ENCODE data around the gene SARM1. TPM values are rescaled to one million over a fixed set of nuclear protein-coding genes. Genes with fewer than 3 reads are reported as not detected.
A peak's percentile ranks its signal among the peaks of the same experiment; 100 is the strongest.

SARM1 gene
- total and polyA plus RNA-seq, 9 of the 15 experiments (the other 6 are each of a cell fraction or from before 2014, with no cell fraction given) = 0.04 to 0.55 (median 0.11) TPM; not detected in 2

GRCh38 chr17:28405632-28406472, 34.4 kb downstream of the SARM1 start, which contains the start of gene SLC46A1:
TSS of gene SLC46A1 (minus strand) at chr17:28406212. CDS start at chr17:28406114, 98 bp downstream.
- Histone ChIP-seq H3K36me3 (ENCODE audit: control insufficient read depth, insufficient read depth, low read length) (peaks cover 14% of the 10 kb centered on the region; the same call in 1 of the 3 replicates), H3K9me3 (replicated peaks; ENCODE audit: control insufficient read depth, insufficient read depth, low read depth, low read length) (no peaks in the 10 kb centered on the region), H3K9ac (ENCODE audit: insufficient read depth in 1 of 2, low read depth in 2 of 2, low read length in 2 of 2) (peak within 1 kb of the TSS; percentile 62 to 94; a peak in 3 of 4 replicates), H3K27me3 (ENCODE audit: control insufficient read depth in 2 of 2, insufficient read depth in 2 of 2, low read length in 2 of 2) (peaks cover 0 to 3% of the 10 kb centered on the region in 2 experiments; a peak in 1 of 5 replicates), H3K4me3 (peak within 1 kb of the TSS; percentile 66), H4K20me1 (replicated peaks; ENCODE audit: control insufficient read depth, insufficient read depth, low read length) (no peaks in the 10 kb centered on the region), H3K4me2 (ENCODE audit: insufficient read depth, low read length) (peak within 1 kb of the TSS; percentile 77), H3K9me1 (ENCODE audit: control insufficient read depth, insufficient read depth, low read length) (peaks cover 3% of the 10 kb centered on the region), H2AFZ (ENCODE audit: low read depth, low read length) (peak within 1 kb of the TSS; percentile 97), H3K4me1 (replicated peaks in 1 of 2; ENCODE audit: control insufficient read depth in 2 of 2, insufficient read depth in 2 of 2, low read length in 2 of 2) (peaks cover 8 to 21% of the 10 kb centered on the region in 2 experiments; a peak in 3 of 5 replicates), H3K27ac (ENCODE audit: extremely low read depth, low read depth, low read length) (peak within 1 kb of the TSS; percentile 49; the same call in 2 of the 3 replicates), H3K79me2 (ENCODE audit: control insufficient read depth, insufficient read depth, low read length) (peaks cover 2% of the 10 kb centered on the region; the same call in 1 of the 3 replicates)
- peak; percentile 74 to 92 (median 82) for DNase-seq (ENCODE audit: extremely low read depth in 1 of 4, low spot score in 3 of 4)
- in situ Hi-C loops (cut with MboI) = no loop called here
- intact Hi-C loops (cut with micrococcal nuclease) = no loop called here
- peak; percentile 93 for ATAC-seq
- peak; percentile 54 for FAIRE-seq
- ChIA-PET POLR2A (interaction anchor here (0.6 to 2.5 kb wide), 11 partner anchors 8 to 186 kb away, joined by 3 to 8 read pairs (median 4); partner anchors contain the start of gene PIGS), CTCF (ENCODE audit: low intra/inter-chr PET ratio) (no interaction called here)
- WGBS (ENCODE audit: insufficient coverage, low coverage, missing lambda C conversion rate) = 2% methylated on average over 36 of the region's 70 CpGs
- no TSS peak for BruUV-seq (replicated peaks)
- no peak for TF ChIP-seq SRSF3 (IDR thresholded peaks at IDR 0.05; ENCODE audit: insufficient read depth, low read length)
- TF ChIP-seq, protein P1, sequence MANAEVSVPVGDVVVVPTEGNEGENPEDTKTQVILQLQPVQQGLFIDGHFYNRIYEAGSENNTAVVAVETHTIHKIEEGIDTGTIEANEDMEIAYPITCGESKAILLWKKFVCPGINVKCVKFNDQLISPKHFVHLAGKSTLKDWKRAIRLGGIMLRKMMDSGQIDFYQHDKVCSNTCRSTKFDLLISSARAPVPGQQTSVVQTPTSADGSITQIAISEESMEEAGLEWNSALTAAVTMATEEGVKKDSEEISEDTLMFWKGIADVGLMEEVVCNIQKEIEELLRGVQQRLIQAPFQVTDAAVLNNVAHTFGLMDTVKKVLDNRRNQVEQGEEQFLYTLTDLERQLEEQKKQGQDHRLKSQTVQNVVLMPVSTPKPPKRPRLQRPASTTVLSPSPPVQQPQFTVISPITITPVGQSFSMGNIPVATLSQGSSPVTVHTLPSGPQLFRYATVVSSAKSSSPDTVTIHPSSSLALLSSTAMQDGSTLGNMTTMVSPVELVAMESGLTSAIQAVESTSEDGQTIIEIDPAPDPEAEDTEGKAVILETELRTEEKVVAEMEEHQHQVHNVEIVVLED (CRISPR knock-in tag; IDR thresholded peaks at IDR 0.05) = 0 out of 2 replicates have a peak, but pooled peaks have one; percentile 8
- no peak for TF ChIP-seq ZNF143 (CRISPR knock-in tag; IDR thresholded peaks at IDR 0.05)
- 0 out of 4 replicates have a peak, but pooled peaks of 1 of the 2 experiments have one; percentile 5 for TF ChIP-seq SRF (CRISPR knock-in tag; IDR thresholded peaks at IDR 0.05)
- TF ChIP-seq ZNF644 (tag; IDR thresholded peaks at IDR 0.05; ENCODE audit: low read depth) = no peak
- TF ChIP-seq, protein P2, sequence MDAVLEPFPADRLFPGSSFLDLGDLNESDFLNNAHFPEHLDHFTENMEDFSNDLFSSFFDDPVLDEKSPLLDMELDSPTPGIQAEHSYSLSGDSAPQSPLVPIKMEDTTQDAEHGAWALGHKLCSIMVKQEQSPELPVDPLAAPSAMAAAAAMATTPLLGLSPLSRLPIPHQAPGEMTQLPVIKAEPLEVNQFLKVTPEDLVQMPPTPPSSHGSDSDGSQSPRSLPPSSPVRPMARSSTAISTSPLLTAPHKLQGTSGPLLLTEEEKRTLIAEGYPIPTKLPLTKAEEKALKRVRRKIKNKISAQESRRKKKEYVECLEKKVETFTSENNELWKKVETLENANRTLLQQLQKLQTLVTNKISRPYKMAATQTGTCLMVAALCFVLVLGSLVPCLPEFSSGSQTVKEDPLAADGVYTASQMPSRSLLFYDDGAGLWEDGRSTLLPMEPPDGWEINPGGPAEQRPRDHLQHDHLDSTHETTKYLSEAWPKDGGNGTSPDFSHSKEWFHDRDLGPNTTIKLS (IDR thresholded peaks at IDR 0.05; ENCODE audit: borderline replicate concordance, low read depth) = peak; percentile 79
- peak in 1 of 3 experiments; percentile 5 for TF ChIP-seq YY1 (IDR thresholded peaks at IDR 0.05; ENCODE audit: borderline replicate concordance in 1 of 3, control insufficient read depth in 1 of 3, extremely low read depth in 1 of 3, insufficient read depth in 3 of 3, insufficient read length in 1 of 3, insufficient replicate concordance in 2 of 3, low read depth in 1 of 3, low read length in 2 of 3)
- TF ChIP-seq FOXA1 (IDR thresholded peaks at IDR 0.05; ENCODE audit: borderline replicate concordance) = no peak
- TF ChIP-seq ZNF445 (CRISPR knock-in tag; IDR thresholded peaks at IDR 0.05; ENCODE audit: low read depth) = no peak
- peak; percentile 53 for TF ChIP-seq SAP30 (IDR thresholded peaks at IDR 0.05; ENCODE audit: borderline replicate concordance, insufficient read depth, low read depth, low read length, poor library complexity, severe bottlenecking)
- no peak for TF ChIP-seq DIDO1 (tag; IDR thresholded peaks at IDR 0.05; ENCODE audit: low read depth)
- TF ChIP-seq BRD4 (IDR thresholded peaks at IDR 0.05) = no peak
- TF ChIP-seq TRIM24 (IDR thresholded peaks at IDR 0.05) = no peak
- TF ChIP-seq HDGF (IDR thresholded peaks at IDR 0.05) = no peak
- TF ChIP-seq, protein P3, sequence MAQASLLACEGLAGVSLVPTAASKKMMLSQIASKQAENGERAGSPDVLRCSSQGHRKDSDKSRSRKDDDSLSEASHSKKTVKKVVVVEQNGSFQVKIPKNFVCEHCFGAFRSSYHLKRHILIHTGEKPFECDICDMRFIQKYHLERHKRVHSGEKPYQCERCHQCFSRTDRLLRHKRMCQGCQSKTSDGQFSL (CRISPR knock-in tag; IDR thresholded peaks at IDR 0.05) = peak; percentile 80
- TF ChIP-seq, protein P3 (tag; IDR thresholded peaks at IDR 0.05) = no peak

All from K562 (cell line).